Anterior cingulate cortex (tissue), 58 donors: ENCODE data around the gene PPP5C.
"Not testable (repeated sequence)": the region's sequence is repeated elsewhere in the genome, so short reads cannot be mapped to it uniquely, and the experiment has no call there.

ENCODE experiments used
- DNase-seq, 58 donors: peaks; one replicate each; lab custom pipeline; 2025; lab: John Stamatoyannopoulos, UW

Gene PPP5C

GRCh38 chr19:46357846-46358583, 11.1 kb downstream of the PPP5C start:
- no peak for DNase-seq

GRCh38 chr19:46361915-46362314, 15.0 kb downstream of the PPP5C start:
- no peak for DNase-seq

DNA sequence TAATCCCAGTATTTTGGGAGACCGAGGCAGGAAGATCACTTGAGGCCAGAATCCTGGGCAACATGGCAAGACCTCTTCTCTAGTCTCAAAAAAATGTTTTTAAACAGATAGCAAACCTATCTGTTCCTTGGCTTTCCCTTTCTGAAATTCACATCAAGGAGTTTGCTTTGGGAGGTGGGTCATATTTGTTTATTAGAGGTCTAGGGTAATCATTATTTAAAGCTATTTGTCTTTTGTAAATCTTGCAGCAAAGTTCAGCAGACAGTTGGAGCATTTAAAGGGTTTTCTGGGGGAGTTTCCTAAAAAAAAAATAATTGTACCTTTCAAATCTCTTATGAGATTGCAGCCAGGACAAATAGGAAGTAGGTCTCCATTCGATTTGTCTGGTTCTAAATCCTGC, 17.5 kb downstream of the PPP5C start:
- DNase-seq = no peak

DNA sequence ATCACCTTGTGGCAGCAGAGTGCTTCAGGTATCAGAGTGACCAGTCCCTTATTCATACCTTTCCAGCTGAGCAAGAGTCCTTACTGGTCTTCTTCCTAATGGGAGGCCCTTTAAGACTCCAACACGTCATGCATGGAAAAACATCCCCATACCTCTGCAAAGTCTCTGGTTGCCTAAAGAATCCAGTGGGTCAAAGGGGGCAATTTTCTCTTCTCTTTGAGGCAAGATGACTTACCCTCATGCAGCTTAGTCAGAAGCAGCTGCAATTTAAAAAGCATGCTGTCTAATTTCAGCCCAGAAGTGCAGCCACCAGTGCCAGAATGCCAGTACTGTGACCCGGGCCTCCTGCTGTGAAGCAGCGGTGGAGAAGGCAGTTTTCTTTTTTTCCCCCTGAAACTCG, 18.7 kb downstream of the PPP5C start:
- no peak for DNase-seq

DNA sequence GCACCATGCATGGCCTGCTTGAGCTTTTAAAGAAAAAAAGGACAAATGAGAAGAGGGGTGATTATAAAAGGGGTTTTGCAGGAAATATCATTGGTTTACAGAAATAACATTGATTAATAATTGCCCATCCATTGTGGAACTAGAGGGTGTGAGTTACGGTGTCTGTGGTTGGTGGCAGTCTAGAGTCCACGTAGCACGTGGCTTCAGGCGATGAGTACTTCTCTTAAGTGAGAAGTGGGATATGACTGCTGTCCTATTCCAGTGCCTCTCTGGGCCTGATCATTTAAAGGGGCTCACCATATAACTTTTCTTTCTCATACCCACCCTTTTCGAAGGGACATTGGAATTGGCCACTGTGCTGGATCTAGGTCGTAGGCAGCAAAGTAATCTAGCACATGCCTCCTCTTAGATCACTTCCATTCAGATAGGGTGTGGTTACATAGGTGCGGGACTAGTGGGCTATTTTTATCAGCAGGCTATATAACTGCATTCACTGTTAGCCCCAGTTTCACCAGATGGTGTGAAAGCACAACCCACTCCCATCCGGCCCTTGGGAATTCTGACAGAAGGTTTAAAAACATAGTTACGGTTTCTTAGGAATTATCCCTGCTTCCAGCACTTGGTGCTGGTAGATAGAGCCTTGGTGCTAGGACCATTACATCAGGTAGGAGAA, 19.9 kb downstream of the PPP5C start:
- DNase-seq = peak in 2 of 58 donors; percentile 9 to 53

DNA sequence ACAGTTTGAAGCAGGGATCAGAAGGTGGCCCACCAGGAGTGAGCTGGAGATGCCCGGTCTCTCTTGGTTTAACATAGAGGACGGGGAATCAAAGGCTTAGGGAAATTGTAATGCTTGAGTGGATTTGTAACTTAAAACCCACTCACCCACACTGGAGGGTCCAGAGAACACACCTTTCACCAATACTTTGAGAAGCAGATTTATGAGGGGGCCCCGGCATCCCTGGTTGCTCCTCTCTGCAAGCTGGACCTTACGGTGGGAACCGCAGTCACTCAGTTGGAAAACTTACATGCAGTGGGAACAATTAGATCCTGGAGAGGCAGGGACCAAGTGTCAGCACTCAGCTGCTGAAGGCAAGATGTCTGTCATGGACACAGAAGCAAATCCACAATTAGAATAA, 20.5 kb downstream of the PPP5C start:
- DNase-seq = no peak

- DNase-seq = no peak
Measured at GRCh38 chr19:46368116-46368515, 21.2 kb downstream of the PPP5C start.

DNA sequence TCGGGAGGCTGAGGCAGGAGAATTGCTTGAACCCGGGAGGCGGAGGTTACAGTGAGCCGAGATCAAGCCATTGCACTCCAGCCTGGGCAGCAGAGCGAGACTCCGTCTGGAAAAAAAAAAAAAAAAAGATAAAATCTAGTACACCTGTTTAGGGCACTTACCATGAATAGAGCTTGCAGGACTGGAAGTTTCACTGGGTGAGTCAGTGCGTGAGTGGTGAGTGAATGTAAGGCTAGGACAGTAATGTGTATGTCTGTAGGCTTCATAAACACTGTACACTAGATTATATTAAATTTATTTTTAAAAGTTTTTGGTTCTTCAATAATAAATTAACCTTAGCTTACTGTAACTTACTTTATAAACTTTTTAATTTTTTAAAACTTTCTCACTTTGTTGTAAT, 22.9 kb downstream of the PPP5C start:
- no peak for DNase-seq

DNA sequence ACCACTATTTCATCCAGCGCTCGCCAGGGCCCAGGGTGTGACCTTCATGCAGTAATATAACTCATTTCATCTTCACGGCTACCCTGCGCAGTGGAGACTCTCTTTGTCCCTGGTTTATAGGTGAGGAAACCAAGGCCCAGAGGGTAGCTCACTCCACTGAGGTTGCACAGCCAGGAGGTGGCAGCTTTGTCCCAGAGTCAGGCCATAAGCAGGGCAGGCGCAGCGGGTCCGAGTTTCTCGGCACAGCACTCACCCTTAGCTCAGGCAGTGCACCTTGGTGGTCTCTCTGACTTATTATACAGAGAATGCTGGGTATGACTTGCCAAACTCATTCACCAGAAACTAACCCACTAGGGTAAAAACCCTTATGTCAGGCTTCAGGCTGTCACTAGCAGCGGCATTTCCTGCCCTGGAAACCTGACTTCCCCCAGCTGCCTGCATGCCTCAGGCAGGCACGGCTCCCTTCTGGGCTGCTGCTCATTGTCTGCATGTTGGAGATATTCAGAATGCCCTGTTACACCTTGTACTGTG, 24.5 kb downstream of the PPP5C start:
- DNase-seq = no peak

DNA sequence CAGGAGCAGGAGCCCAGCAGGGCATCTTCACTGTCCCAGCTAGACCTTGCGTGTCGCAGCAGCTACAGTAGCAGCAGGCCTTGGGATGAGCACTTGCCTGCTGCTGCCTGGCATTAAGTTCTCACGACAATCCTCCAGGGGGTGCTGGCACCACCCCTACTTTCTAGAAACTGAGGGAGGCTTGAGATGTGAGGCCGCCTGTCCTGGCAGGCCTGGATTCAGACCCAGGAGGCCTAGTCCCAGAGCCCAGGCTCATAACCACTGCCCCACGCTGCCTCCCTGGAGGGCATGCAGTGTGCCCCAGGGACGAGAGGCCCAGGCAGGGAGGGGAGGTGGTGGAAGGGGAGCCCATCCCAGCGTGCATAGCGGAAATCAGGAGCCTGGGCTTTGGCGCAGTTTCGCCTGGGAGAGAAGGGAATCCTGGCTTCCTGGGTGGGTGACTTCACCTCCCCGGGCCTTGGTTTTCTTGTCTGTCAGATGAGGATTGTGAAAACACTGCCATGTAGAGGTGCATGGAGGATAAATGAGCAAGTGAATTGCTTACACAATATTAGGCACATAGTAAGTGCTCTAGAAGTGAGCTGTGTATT, 26.1 kb downstream of the PPP5C start:
- DNase-seq = peak in 3 of 58 donors; percentile 8 to 19 (median 10)

DNA sequence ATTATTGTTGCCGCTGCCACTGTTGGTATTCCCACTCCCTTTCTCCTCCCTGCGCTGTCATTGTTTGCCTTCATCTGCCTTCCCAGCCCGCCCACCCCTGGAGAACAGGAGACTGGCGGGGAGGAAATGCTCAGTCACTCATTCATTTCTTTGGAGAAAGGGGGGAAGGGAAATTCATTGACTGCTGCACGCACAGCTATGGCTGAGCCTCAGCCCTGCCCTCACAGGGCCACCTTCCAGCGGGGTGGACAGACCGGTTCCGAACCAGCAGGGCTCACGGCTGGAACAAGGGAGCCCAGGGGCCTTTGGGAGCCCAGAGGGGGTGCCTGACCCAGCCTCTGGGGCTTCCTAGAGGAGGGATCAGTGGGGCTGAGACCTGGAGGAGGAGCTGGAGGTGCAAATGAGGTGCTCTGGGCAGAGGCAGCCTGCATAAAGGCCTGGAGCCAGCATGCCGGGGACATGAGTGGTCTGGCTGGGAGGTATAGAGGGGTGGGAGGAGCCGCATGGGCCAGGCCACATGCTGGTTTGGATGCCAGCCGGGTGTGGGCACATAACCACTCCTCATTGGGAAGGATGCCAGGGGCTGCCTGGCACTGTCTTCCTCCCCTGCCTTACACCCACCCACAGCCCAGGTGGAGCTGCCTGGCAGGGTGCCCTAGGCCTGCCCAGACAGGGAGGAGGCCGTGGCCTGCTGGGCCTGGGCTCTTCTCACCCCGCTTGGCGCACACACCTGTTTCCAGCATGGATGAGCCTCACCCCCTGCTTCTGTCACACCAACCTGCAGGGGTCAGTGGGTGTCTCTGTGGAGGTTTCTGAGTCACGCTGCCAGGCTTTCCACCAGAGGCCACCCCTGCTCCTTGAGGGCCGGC, 26.8 kb downstream of the PPP5C start:
- DNase-seq = peak in 31 of 58 donors; percentile 7 to 72 (median 28)

DNA sequence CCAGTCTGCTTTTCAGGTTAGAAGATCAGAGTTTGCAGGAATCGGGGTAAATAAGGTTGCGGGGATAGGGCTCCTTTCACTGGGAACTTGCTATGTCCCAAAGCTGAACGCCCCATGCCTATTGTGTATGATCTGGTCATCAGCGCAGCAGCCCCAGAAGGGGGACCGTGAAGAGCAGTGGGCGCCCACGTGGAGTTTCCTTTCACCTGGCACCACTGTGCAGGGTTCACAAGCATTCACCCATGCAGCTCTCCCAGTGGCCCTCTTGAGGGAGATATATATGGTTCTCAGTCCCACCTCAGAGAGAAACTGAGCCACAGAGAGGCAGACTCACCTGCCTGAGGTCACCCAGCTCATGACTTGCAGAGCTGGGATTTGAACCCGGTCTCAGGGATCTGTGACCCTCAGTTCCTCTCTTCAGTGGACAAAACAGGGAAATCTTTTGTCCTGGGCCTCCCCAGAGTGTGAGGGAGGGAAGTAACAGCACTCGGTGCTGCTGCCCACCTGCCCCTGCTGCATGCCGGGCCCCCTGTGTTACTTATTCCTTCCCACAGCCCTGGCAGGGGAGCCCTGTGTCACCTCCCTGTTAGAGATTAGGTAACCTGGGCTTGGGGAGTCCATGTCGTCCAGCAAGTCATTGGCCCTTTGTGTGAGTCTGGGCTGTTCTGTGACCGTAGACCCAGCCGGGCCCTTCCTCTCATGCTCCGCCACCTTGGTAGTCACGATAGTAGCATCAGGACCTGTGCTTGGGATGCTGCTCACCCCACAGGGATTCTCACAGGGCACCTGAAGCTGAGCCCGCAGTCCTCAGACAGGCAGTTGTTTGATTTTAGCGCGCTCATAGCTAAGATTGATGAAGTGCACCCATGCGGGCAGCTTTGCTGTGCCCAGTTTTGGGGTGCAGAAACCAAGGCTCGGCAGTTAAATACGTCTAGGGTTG, 27.9 kb downstream of the PPP5C start:
- DNase-seq = no peak

DNA sequence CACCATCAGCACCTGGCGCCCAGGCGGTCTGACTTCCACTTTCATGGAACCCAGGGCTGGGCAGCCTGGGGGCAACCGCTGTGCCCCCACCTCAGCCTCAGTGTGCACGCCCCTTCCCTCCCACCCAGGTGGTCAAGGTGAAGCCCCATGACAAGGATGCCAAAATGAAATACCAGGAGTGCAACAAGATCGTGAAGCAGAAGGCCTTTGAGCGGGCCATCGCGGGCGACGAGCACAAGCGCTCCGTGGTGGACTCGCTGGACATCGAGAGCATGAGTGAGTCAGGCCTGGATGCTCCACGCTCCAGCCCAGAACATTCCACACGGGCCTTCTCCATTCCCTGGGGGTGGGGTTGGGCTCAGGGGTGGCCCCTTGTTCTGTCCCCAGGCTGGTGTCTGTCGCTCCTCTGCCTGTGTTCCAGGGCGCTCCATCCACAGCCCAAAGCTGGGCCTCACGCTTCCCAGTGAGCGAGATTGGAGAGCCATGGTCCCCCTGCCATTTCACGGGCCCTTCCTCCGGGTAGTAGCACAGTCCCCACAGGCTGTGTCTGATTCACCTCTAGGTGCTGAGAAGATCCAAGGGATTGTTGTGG, 28.7 kb downstream of the PPP5C start:
- not testable (repeated sequence) for DNase-seq

DNA sequence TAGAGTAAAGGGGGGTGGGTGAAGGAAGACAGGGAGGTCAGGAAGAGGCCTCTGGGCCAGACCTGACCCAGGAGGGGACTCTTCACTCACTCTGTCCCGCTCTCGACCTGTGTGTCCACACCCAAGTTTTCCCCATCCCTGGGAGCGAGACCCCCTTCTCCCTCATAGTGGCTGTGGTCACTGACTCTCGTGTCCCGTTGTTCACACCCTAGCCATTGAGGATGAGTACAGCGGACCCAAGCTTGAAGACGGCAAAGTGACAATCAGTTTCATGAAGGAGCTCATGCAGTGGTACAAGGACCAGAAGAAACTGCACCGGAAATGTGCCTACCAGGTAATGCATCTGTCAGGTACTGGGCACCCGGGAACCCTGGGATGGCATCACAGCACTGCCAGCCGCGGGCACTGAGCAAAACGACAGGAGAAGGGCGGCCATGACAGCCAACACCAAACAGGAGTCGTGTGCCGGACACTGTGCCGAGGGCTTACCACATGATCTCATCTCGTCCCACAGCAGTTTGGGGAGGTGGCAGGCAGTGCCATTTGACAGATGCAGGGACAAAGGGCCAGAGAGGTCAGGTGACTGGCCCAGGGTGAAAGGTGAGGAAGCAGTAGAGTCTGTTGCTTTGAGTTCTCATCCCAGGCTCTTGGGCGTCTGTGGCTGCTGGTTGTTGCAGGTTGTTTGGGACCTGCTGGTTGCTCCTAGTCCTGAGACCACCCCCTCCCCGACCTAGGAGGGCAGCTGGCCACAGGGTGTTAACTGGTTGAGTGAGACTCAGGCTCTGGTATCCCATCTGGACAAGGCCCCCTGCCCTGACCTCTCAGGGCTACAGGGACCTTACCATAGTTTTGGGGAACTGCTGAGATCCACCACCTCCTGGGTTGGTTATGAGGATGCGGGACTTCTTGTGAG, 29.6 kb downstream of the PPP5C start:
- no peak for DNase-seq

DNA sequence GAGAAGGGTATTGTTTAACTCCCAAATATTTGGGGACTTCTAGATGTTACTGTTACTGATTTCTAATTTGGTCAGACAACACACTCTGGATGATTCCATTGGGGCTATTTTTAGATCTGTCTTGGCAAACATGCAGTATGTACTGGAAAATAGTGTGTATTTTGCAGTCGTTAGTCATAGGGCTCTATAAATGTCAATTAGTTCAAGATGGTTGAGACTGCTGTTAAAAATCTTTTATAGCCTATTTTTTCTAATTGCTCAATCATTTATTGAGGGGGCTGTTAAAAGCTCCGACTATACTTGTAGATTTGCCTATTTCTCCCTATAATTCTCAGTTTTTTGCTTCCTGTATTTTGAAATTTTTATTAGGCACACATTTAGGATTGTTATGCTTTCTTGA, 31.4 kb downstream of the PPP5C start:
- peak in 1 of 58 donors; percentile 14 for DNase-seq

DNA sequence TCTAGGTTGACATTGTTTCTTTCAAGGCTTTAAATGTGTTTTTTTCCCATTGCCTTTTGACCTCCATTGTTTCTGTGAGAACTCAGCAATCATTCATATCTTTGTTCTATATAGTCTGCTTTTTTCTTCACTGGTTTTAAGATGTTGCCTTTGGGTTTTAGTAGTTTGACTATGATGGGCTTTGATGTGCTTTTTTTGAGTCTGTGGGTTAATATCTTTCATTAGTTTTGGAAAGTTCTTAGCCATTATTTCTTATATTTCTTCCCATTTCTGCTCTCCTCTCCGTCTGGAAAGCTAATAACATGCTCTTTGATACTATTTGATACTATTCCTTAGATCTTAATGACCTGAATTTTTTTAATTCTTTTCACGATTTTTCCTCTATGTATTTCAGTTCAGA, 33.8 kb downstream of the PPP5C start:
- DNase-seq = no peak

DNA sequence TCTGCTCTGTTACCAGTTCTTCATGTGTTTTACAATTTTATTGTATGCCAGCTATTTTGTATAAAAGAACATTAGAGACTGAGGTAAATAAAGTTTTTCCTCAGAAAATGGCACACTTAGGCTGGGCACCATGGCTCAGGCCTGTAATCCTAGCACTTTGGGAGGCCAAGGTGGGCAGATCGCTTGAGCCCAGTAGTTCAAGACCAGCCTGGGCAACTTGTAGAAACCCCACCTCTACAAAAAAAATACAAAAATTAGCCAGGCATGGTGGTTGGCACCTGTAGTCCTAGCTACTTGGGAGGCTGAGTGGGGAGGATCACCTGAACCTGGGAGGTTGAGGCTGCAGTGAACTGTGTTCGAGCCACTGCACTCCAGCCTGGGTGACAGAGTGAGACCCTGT, 34.5 kb downstream of the PPP5C start:
- no peak for DNase-seq

- no peak for DNase-seq
Measured at GRCh38 chr19:46381756-46382345, 35.0 kb downstream of the PPP5C start.
